Mesothelial cell of epicardium (in vitro differentiated cells): Measurements from ENCODE around the gene MBOAT7. TPM values are rescaled to one million over a fixed set of nuclear protein-coding genes. Genes with fewer than 3 reads are reported as not detected.

ENCODE experiments used
- DNase-seq, 2 experiments: peaks; one replicate each; pipeline ENCODE4 v3.0.0; 2021; ENCODE audit warnings: low spot score in 2 of 2; ENCODE audit not compliant: unreplicated experiment in 2 of 2
- H3K27ac Mint-ChIP-seq: 2 replicates; pipeline ENCODE4 v1.8.0; 2021; ENCODE audit warnings: mixed read lengths
- H3K27me3 Mint-ChIP-seq: 2 replicates; pipeline ENCODE4 v1.8.0; 2021; ENCODE audit warnings: low read depth, mixed read lengths
- H3K36me3 Mint-ChIP-seq: 2 replicates; pipeline ENCODE4 v1.8.0; 2021; ENCODE audit warnings: mixed read lengths
- H3K4me1 Mint-ChIP-seq: 2 replicates; pipeline ENCODE4 v1.8.0; 2021; ENCODE audit warnings: mixed read lengths
- H3K4me3 Mint-ChIP-seq: 2 replicates; pipeline ENCODE4 v1.8.0; 2021; ENCODE audit warnings: mild to moderate bottlenecking, moderate library complexity, mixed read lengths
- H3K9me3 Mint-ChIP-seq: 2 replicates; pipeline ENCODE4 v1.8.0; 2021; ENCODE audit warnings: mixed read lengths
- CTCF ChIP-seq: fragments of 200-600 bp; sonication (generic); IDR thresholded peaks from one replicate; pipeline ENCODE4 v1.5.0; 2021; ENCODE audit warnings: antibody characterized with exemption; ENCODE audit not compliant: unreplicated experiment
- total RNA-seq: library from RNA; stranded (reverse); gene quantifications from 3 replicates; pipeline ENCODE4 v1.2.1, GENCODE V29; 2021

MBOAT7 gene
- total RNA-seq, 1 donor from 2014 or later, result 113 TPM

GRCh38 chr19:54136086-54136863 lies 53.1 kb downstream of the MBOAT7 start:
- Mint-ChIP-seq H3K36me3 (peaks cover 6% of the 10 kb centered on the region), H3K4me1 (peaks cover 23% of the 10 kb centered on the region), H3K4me3 (peak overlapping the region; percentile 90), H3K9me3 (no peaks in the 10 kb centered on the region), H3K27me3 (peaks cover 8% of the 10 kb centered on the region), H3K27ac (peak overlapping the region; percentile 97)
- no peak for TF ChIP-seq CTCF
- DNase-seq, result no peak

- no peak overlapping the region for H3K4me3 Mint-ChIP-seq
- peaks cover 8% of the 10 kb centered on the region for H3K27me3 Mint-ChIP-seq
- H3K9me3 Mint-ChIP-seq, result no peaks in the 10 kb centered on the region
- TF ChIP-seq CTCF, result no peak
- no peak overlapping the region for H3K27ac Mint-ChIP-seq
- no peak for DNase-seq
- peaks cover 11% of the 10 kb centered on the region for H3K36me3 Mint-ChIP-seq
- peaks cover 15% of the 10 kb centered on the region for H3K4me1 Mint-ChIP-seq
Observed at GRCh38 chr19:54133957-54134590, 55.3 kb downstream of the MBOAT7 start.

GRCh38 chr19:54133312-54133956 lies 55.9 kb downstream of the MBOAT7 start:
- no peak overlapping the region for H3K27ac Mint-ChIP-seq
- H3K36me3 Mint-ChIP-seq, result peaks cover 11% of the 10 kb centered on the region
- H3K4me1 Mint-ChIP-seq, result peaks cover 9% of the 10 kb centered on the region
- no peaks in the 10 kb centered on the region for H3K9me3 Mint-ChIP-seq
- peak in 1 of 2 experiments; percentile 49 for DNase-seq
- no peak overlapping the region for H3K4me3 Mint-ChIP-seq
- peaks cover 8% of the 10 kb centered on the region for H3K27me3 Mint-ChIP-seq
- no peak for TF ChIP-seq CTCF

- H3K27ac Mint-ChIP-seq, result no peak overlapping the region
- no peaks in the 10 kb centered on the region for H3K4me1 Mint-ChIP-seq
- peaks cover 5% of the 10 kb centered on the region for H3K27me3 Mint-ChIP-seq
- DNase-seq, result no peak
- H3K9me3 Mint-ChIP-seq, result no peaks in the 10 kb centered on the region
- H3K36me3 Mint-ChIP-seq, result peaks cover 24% of the 10 kb centered on the region
- no peak overlapping the region for H3K4me3 Mint-ChIP-seq
- no peak for TF ChIP-seq CTCF
Observed at GRCh38 chr19:54129617-54129996, 59.8 kb downstream of the MBOAT7 start.

GRCh38 chr19:54128796-54129616 lies 60.4 kb downstream of the MBOAT7 start:
- no peak overlapping the region for H3K4me3 Mint-ChIP-seq
- no peak for TF ChIP-seq CTCF
- peaks cover 24% of the 10 kb centered on the region for H3K36me3 Mint-ChIP-seq
- H3K27ac Mint-ChIP-seq, result no peak overlapping the region
- DNase-seq, result no peak
- no peaks in the 10 kb centered on the region for H3K27me3 Mint-ChIP-seq
- no peaks in the 10 kb centered on the region for H3K9me3 Mint-ChIP-seq
- no peaks in the 10 kb centered on the region for H3K4me1 Mint-ChIP-seq
